ENCODE measurements around the gene RNF38.

The RNF38 gene

GRCh38 chr9:36292641-36293040, 107.4 kb downstream of the RNF38 start:
- DNase-seq (ENCODE audit: low spot score), result no peak

DNA sequence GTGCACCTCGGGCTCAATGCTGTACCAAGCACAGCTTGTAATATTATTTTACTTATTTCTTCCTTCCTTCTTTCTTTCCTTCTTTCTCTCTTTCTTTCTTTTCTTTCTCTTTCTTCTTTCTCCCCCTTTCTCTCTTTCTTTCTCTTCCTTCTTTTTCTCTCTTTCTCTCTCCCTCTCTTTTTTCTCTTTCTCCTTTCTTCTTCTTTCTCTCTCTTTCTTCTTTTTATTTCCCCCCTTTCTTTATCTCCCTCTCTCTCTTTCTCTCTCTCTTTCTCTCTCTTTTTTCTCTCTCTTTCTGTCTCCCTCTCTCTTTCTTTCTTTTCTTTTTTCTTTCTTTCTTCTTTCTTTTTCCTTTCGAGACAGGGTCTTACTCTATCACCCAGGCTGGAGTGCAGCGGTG, 109.1 kb downstream of the RNF38 start:
- no peak for DNase-seq (ENCODE audit: low spot score)

GRCh38 chr9:36289836-36290435, 110.1 kb downstream of the RNF38 start:
- DNase-seq (ENCODE audit: low spot score), result no peak

GRCh38 chr9:36288070-36288469, 112.0 kb downstream of the RNF38 start:
- no peak for DNase-seq (ENCODE audit: low spot score)

Data from germinal center (tissue), 1 donor.